ENCODE measurements around the gene LRRC4B. TPM values are rescaled to one million over a fixed set of nuclear protein-coding genes. Genes with fewer than 3 reads are reported as not detected.

The LRRC4B gene
- polyA plus RNA-seq, 2 donors, result 0.65 to 0.92 TPM

DNA sequence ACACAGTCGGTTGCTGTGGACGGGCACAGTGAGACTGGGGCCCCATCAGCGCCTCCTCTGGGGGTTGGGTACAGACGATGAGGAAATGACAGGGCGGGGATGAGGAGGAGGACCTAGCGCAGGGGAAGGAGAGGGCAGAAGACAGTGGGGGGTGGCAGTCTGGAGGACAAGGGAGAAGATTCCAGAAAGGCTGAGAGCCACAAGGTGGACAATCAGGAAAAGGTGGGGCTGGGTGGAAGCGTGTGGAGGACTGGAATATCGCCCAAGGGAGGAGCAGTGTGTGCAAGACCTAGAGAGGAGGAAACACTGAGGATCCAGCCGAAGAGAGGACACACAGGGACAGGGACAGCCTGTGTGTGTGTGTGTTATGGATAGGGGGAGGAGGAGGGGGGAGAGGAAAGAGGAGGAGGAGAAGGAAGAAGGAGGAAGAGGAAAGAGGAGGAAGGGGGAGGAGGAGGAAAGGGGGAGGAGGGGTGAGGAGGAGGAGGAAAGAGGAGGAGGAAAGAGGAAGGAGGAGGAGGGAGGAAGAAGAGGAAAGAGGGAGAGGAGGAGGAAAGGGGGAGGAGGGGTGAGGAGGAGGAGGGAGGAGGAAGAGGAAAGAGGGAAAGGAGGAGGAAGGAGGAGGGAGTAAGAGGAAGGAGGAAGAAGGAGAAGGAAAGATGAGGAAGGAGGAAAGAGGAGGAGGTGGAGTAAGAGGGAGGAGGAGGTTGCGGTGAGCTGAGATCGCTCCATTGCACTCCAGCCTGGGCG, 75.8 kb downstream of the LRRC4B start:
- WGBS, 2 donors, result 6 to 19% methylated on average over 9 to 11 of the region's 12 CpGs

DNA sequence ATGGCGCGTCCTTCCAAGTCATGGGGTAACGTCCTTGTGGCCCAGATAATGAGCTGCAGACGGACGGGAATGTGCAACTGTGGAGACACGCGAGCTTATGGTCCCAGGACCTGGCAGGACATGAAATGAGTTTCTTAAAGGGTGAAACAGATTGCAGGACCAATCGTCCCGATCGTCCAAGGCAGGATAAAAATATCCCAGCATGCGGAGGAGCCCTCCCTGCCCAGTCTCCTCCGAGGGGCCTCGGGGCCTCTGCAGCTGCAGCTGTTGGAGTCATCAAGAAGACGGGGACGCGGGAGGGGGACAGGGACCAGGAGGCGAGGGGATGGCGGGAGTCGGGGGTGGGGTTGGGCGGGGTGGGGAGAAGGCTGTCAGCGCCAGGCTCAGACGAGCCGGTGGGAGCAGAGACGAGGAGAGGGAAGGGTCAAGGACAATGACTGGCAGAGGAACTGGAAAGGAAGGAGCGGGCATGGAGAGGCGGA, 77.2 kb downstream of the LRRC4B start:
- Histone ChIP-seq H3K4me3 (ENCODE audit: low read depth in 1 of 2, low read length in 2 of 2) (no peak overlapping the region), H3K9me3 (ENCODE audit: control insufficient read depth in 2 of 2, insufficient read depth in 1 of 2, low read depth in 1 of 2, low read length in 1 of 2) (no peaks in the 10 kb centered on the region), H3K36me3 (ENCODE audit: control insufficient read depth in 2 of 2, insufficient read depth in 2 of 2, low read length in 1 of 2) (no peaks in the 10 kb centered on the region), H3K27ac (ENCODE audit: low read depth in 2 of 2, low read length in 1 of 2) (no peak overlapping the region), H3K27me3 (ENCODE audit: control insufficient read depth in 1 of 2, insufficient read depth in 2 of 2, low read length in 2 of 2) (no peaks in the 10 kb centered on the region), H3K4me1 (ENCODE audit: control insufficient read depth in 2 of 2, insufficient read depth in 2 of 2, low read length in 1 of 2) (peaks cover 0 to 4% of the 10 kb centered on the region in 2 donors)
- WGBS, 2 donors, result 41 to 45% methylated on average over 26 of the region's 26 CpGs

More for the DNA sequence above, 75.8 kb downstream of the LRRC4B start:
- peaks cover 0 to under 1% of the 10 kb centered on the region in 2 donors for H3K4me1 ChIP-seq (ENCODE audit: control insufficient read depth in 2 of 2, insufficient read depth in 2 of 2, low read length in 1 of 2)
- no peak overlapping the region for H3K27ac ChIP-seq (ENCODE audit: low read depth in 2 of 2, low read length in 1 of 2)
- H3K9me3 ChIP-seq (ENCODE audit: control insufficient read depth in 2 of 2, insufficient read depth in 1 of 2, low read depth in 1 of 2, low read length in 1 of 2), result no peaks in the 10 kb centered on the region
- no peak overlapping the region for H3K4me3 ChIP-seq (ENCODE audit: low read depth in 1 of 2, low read length in 2 of 2)
- no peaks in the 10 kb centered on the region for H3K27me3 ChIP-seq (ENCODE audit: control insufficient read depth in 1 of 2, insufficient read depth in 2 of 2, low read length in 2 of 2)
- H3K36me3 ChIP-seq (ENCODE audit: control insufficient read depth in 2 of 2, insufficient read depth in 2 of 2, low read length in 1 of 2), result no peaks in the 10 kb centered on the region

GRCh38 chr19:50490411-50490811, 77.8 kb downstream of the LRRC4B start:
- no peak overlapping the region for H3K27ac ChIP-seq (ENCODE audit: low read depth in 2 of 2, low read length in 1 of 2)
- 92 to 95% methylated on average over 18 of the region's 18 CpGs for WGBS, 2 donors
- H3K4me1 ChIP-seq (ENCODE audit: control insufficient read depth in 2 of 2, insufficient read depth in 2 of 2, low read length in 1 of 2), result peaks cover 0 to 4% of the 10 kb centered on the region in 2 donors
- H3K36me3 ChIP-seq (ENCODE audit: control insufficient read depth in 2 of 2, insufficient read depth in 2 of 2, low read length in 1 of 2), result no peaks in the 10 kb centered on the region
- no peaks in the 10 kb centered on the region for H3K27me3 ChIP-seq (ENCODE audit: control insufficient read depth in 1 of 2, insufficient read depth in 2 of 2, low read length in 2 of 2)
- no peaks in the 10 kb centered on the region for H3K9me3 ChIP-seq (ENCODE audit: control insufficient read depth in 2 of 2, insufficient read depth in 1 of 2, low read depth in 1 of 2, low read length in 1 of 2)
- peak overlapping the region in 1 of 2 donors; percentile 2 for H3K4me3 ChIP-seq (ENCODE audit: low read depth in 1 of 2, low read length in 2 of 2)

DNA sequence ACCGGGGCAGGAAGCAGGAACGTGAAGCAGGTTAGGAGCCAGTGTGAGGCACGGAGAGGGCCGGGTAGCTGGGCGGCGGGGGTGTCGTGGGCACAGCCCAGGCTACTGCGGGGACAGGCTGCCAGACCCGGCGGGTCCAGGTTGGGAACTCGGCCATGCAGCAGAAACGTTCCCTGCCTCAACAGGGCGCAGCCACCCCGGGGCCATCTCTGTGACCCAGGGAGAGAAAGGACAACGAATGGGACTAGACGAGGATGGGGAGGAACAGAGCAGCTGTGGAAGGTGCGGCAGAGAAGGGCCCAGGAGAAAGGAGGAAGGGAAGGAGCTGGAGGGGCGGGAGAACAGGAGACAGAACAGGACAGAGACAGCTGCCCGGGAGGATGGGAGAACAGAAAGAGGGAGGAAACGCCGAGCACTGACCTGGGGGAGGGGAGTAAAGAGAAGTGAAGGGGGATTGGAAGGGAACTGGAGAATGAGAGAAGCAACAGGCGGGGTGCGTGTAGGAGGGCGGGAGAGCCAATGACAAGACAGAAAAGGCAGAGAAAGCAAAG, 78.7 kb downstream of the LRRC4B start:
- Histone ChIP-seq H3K27me3 (ENCODE audit: control insufficient read depth in 1 of 2, insufficient read depth in 2 of 2, low read length in 2 of 2) (no peaks in the 10 kb centered on the region), H3K4me1 (ENCODE audit: control insufficient read depth in 2 of 2, insufficient read depth in 2 of 2, low read length in 1 of 2) (peaks cover 0 to 4% of the 10 kb centered on the region in 2 donors), H3K9me3 (ENCODE audit: control insufficient read depth in 2 of 2, insufficient read depth in 1 of 2, low read depth in 1 of 2, low read length in 1 of 2) (peaks cover 0 to 3% of the 10 kb centered on the region in 2 donors), H3K4me3 (ENCODE audit: low read depth in 1 of 2, low read length in 2 of 2) (no peak overlapping the region), H3K36me3 (ENCODE audit: control insufficient read depth in 2 of 2, insufficient read depth in 2 of 2, low read length in 1 of 2) (peaks cover 0 to 3% of the 10 kb centered on the region in 2 donors), H3K27ac (ENCODE audit: low read depth in 2 of 2, low read length in 1 of 2) (no peak overlapping the region)
- 53 to 61% methylated on average over 23 to 24 of the region's 24 CpGs for WGBS, 2 donors

GRCh38 chr19:50488389-50489194, 79.6 kb downstream of the LRRC4B start:
- no peaks in the 10 kb centered on the region for H3K27me3 ChIP-seq (ENCODE audit: control insufficient read depth in 1 of 2, insufficient read depth in 2 of 2, low read length in 2 of 2)
- 37 to 38% methylated on average over 13 of the region's 13 CpGs for WGBS, 2 donors
- H3K4me1 ChIP-seq (ENCODE audit: control insufficient read depth in 2 of 2, insufficient read depth in 2 of 2, low read length in 1 of 2), result peaks cover 0 to 4% of the 10 kb centered on the region in 2 donors

GRCh38 chr19:50486823-50487515, 81.3 kb downstream of the LRRC4B start:
- Histone ChIP-seq H3K4me1 (ENCODE audit: control insufficient read depth in 2 of 2, insufficient read depth in 2 of 2, low read length in 1 of 2) (peaks cover 0 to 4% of the 10 kb centered on the region in 2 donors), H3K36me3 (ENCODE audit: control insufficient read depth in 2 of 2, insufficient read depth in 2 of 2, low read length in 1 of 2) (peaks cover 3 to 10% of the 10 kb centered on the region in 2 donors), H3K27ac (ENCODE audit: low read depth in 2 of 2, low read length in 1 of 2) (no peak overlapping the region), H3K9me3 (ENCODE audit: control insufficient read depth in 2 of 2, insufficient read depth in 1 of 2, low read depth in 1 of 2, low read length in 1 of 2) (peaks cover 0 to 3% of the 10 kb centered on the region in 2 donors), H3K4me3 (ENCODE audit: low read depth in 1 of 2, low read length in 2 of 2) (no peak overlapping the region), H3K27me3 (ENCODE audit: control insufficient read depth in 1 of 2, insufficient read depth in 2 of 2, low read length in 2 of 2) (no peaks in the 10 kb centered on the region)
- WGBS, 2 donors, result 72 to 75% methylated on average over 18 of the region's 18 CpGs

More at GRCh38 chr19:50488389-50489194, 79.6 kb downstream of the LRRC4B start:
- peaks cover 0 to 3% of the 10 kb centered on the region in 2 donors for H3K9me3 ChIP-seq (ENCODE audit: control insufficient read depth in 2 of 2, insufficient read depth in 1 of 2, low read depth in 1 of 2, low read length in 1 of 2)
- peaks cover 0 to 3% of the 10 kb centered on the region in 2 donors for H3K36me3 ChIP-seq (ENCODE audit: control insufficient read depth in 2 of 2, insufficient read depth in 2 of 2, low read length in 1 of 2)
- no peak overlapping the region for H3K27ac ChIP-seq (ENCODE audit: low read depth in 2 of 2, low read length in 1 of 2)
- H3K4me3 ChIP-seq (ENCODE audit: low read depth in 1 of 2, low read length in 2 of 2), result no peak overlapping the region

GRCh38 chr19:50485284-50485955, 82.8 kb downstream of the LRRC4B start:
- Histone ChIP-seq H3K4me3 (ENCODE audit: low read depth in 1 of 2, low read length in 2 of 2) (no peak overlapping the region), H3K9me3 (ENCODE audit: control insufficient read depth in 2 of 2, insufficient read depth in 1 of 2, low read depth in 1 of 2, low read length in 1 of 2) (peaks cover 0 to 3% of the 10 kb centered on the region in 2 donors), H3K4me1 (ENCODE audit: control insufficient read depth in 2 of 2, insufficient read depth in 2 of 2, low read length in 1 of 2) (peaks cover 0 to 4% of the 10 kb centered on the region in 2 donors), H3K27ac (ENCODE audit: low read depth in 2 of 2, low read length in 1 of 2) (no peak overlapping the region), H3K27me3 (ENCODE audit: control insufficient read depth in 1 of 2, insufficient read depth in 2 of 2, low read length in 2 of 2) (no peaks in the 10 kb centered on the region), H3K36me3 (ENCODE audit: control insufficient read depth in 2 of 2, insufficient read depth in 2 of 2, low read length in 1 of 2) (peaks cover 3 to 23% of the 10 kb centered on the region in 2 donors)
- WGBS, 2 donors, result 90 to 94% methylated on average over 10 of the region's 10 CpGs

DNA sequence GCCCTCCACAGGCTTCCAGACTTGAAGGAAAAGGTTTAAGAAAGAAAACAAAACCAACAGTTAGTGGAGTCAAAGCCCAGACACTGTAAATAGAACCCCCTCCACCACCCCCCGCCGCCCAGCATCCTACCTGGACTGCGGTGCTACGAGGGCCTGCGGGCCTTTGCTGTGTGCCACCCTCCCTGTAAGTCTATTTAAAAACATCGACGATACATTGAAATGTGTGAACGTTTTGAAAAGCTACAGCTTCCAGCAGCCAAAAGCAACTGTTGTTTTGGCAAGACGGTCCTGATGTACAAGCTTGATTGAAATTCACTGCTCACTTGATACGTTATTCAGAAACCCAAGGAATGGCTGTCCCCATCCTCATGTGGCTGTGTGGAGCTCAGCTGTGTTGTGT, 85.3 kb downstream of the LRRC4B start:
- 86 to 88% methylated on average over 10 of the region's 10 CpGs for WGBS, 2 donors
- Histone ChIP-seq H3K9me3 (ENCODE audit: control insufficient read depth in 2 of 2, insufficient read depth in 1 of 2, low read depth in 1 of 2, low read length in 1 of 2) (peaks cover 0 to 3% of the 10 kb centered on the region in 2 donors), H3K36me3 (ENCODE audit: control insufficient read depth in 2 of 2, insufficient read depth in 2 of 2, low read length in 1 of 2) (peaks cover 3 to 39% of the 10 kb centered on the region in 2 donors), H3K27me3 (ENCODE audit: control insufficient read depth in 1 of 2, insufficient read depth in 2 of 2, low read length in 2 of 2) (no peaks in the 10 kb centered on the region), H3K4me1 (ENCODE audit: control insufficient read depth in 2 of 2, insufficient read depth in 2 of 2, low read length in 1 of 2) (peaks cover 0 to 4% of the 10 kb centered on the region in 2 donors), H3K27ac (ENCODE audit: low read depth in 2 of 2, low read length in 1 of 2) (no peak overlapping the region), H3K4me3 (ENCODE audit: low read depth in 1 of 2, low read length in 2 of 2) (no peak overlapping the region)

All from esophagus (tissue), 2 donors.